SU-DHL-6 (cell line): ENCODE results near the gene MYOF.

Experiments used
- H2AFZ ChIP-seq: fragments of 200-600 bp; sonication (generic); 2 replicates; pipeline ENCODE4 v1.6.1; 2014; ENCODE audit warnings: low read depth, mild to moderate bottlenecking, moderate library complexity, mixed read lengths, antibody characterized with exemption, low read length; ENCODE audit not compliant: severe bottlenecking
- H3F3A ChIP-seq: fragments of 200-600 bp; shearing (Covaris generic); 2 replicates; pipeline ENCODE4 v1.6.0; 2016; ENCODE audit warnings: antibody characterized with exemption, mild to moderate bottlenecking; ENCODE audit not compliant: insufficient read depth
- H3K27ac ChIP-seq: fragments of 200-600 bp; sonication (generic); 2 replicates; pipeline ENCODE4 v1.5.1; 2016; ENCODE audit warnings: low read depth, mild to moderate bottlenecking, low read length, moderate library complexity, mixed read lengths
- H3K27me3 ChIP-seq: fragments of 200-600 bp; sonication (generic), shearing (Covaris generic); 2 replicates; pipeline ENCODE4 v1.6.0; 2014; ENCODE audit warnings: mild to moderate bottlenecking, low read length
- H3K36me3 ChIP-seq: fragments of 200-600 bp; sonication (generic); 2 replicates; pipeline ENCODE4 v1.6.1; 2014; ENCODE audit warnings: mild to moderate bottlenecking, low read length, mixed read lengths
- H3K4me2 ChIP-seq: fragments of 300-600, 200-600 bp; shearing (Covaris generic), sonication (generic); 2 replicates; pipeline ENCODE4 v1.6.0; 2014; ENCODE audit warnings: low read length, low read depth, mild to moderate bottlenecking; ENCODE audit not compliant: poor library complexity, severe bottlenecking
- H3K4me3 ChIP-seq: fragments of 200-600 bp; sonication (generic); 2 replicates; pipeline ENCODE4 v1.5.1; 2014; ENCODE audit warnings: antibody characterized with exemption, low read length, mild to moderate bottlenecking, mixed read lengths; ENCODE audit not compliant: insufficient read depth, poor library complexity, severe bottlenecking
- H3K79me2 ChIP-seq: fragments of 200-600 bp; sonication (generic); 2 replicates; pipeline ENCODE4 v1.6.1; 2014; ENCODE audit warnings: mild to moderate bottlenecking, low read length, moderate library complexity; ENCODE audit not compliant: insufficient read depth
- H3K9ac ChIP-seq: fragments of 200-600 bp; sonication (generic); 2 replicates; pipeline ENCODE4 v1.7.0; 2014; ENCODE audit warnings: mild to moderate bottlenecking, low read length
- H3K9me2 ChIP-seq: fragments of 200-600 bp; sonication (generic); replicated peaks from 2 replicates; pipeline ENCODE4 v1.6.1; 2014; ENCODE audit warnings: low read length; ENCODE audit not compliant: insufficient read depth
- H3K9me3 ChIP-seq: fragments of 200-600 bp; sonication (generic); 2 replicates; pipeline ENCODE4 v1.6.1; 2014; ENCODE audit warnings: low read length, mixed read lengths; ENCODE audit not compliant: insufficient read depth
- H4K20me1 ChIP-seq: fragments of 200-600 bp; sonication (generic); 2 replicates; pipeline ENCODE4 v1.6.1; 2014; ENCODE audit warnings: low read depth, mild to moderate bottlenecking, antibody characterized with exemption, low read length, moderate library complexity, mixed read lengths
- CTCF ChIP-seq: fragments of 200-600 bp; sonication (generic); IDR thresholded peaks from one replicate; pipeline ENCODE4 v1.5.1; 2017; ENCODE audit warnings: antibody characterized with exemption, mild to moderate bottlenecking, low read length, moderate library complexity; ENCODE audit not compliant: insufficient read depth, poor library complexity, severe bottlenecking
- EZH2phosphoT487 ChIP-seq: fragments of 200-600 bp; sonication (generic), shearing (Covaris generic); conservative IDR thresholded peaks from 2 replicates; pipeline ENCODE4 v1.6.1; 2018; ENCODE audit warnings: mild to moderate bottlenecking, antibody characterized with exemption, low read length, moderate library complexity, mixed read lengths

The MYOF gene

GRCh38 chr10:93431361-93431760 lies 50.8 kb downstream of the MYOF start:
- Histone ChIP-seq H3K9me2 (no peaks in the 10 kb centered on the region), H3K4me3 (no peak overlapping the region), H3K27ac (no peak overlapping the region), H3K4me2 (no peak overlapping the region), H3K27me3 (no peaks in the 10 kb centered on the region), H3F3A (no peaks in the 10 kb centered on the region), H3K9me3 (no peaks in the 10 kb centered on the region), H3K79me2 (no peaks in the 10 kb centered on the region), H4K20me1 (no peaks in the 10 kb centered on the region), H3K9ac (no peak overlapping the region), H2AFZ (no peak overlapping the region), H3K36me3 (no peaks in the 10 kb centered on the region)
- TF ChIP-seq EZH2phosphoT487 (no peak), CTCF (no peak)

GRCh38 chr10:93425861-93426260 lies 56.3 kb downstream of the MYOF start:
- TF ChIP-seq CTCF = no peak
- TF ChIP-seq EZH2phosphoT487 = no peak
- H3K36me3 ChIP-seq = no peaks in the 10 kb centered on the region
- H3F3A ChIP-seq = no peaks in the 10 kb centered on the region
- no peaks in the 10 kb centered on the region for H4K20me1 ChIP-seq
- H2AFZ ChIP-seq = no peak overlapping the region
- no peaks in the 10 kb centered on the region for H3K79me2 ChIP-seq
- H3K27ac ChIP-seq = no peak overlapping the region
- H3K9me2 ChIP-seq = no peaks in the 10 kb centered on the region
- no peak overlapping the region for H3K4me3 ChIP-seq
- H3K4me2 ChIP-seq = no peak overlapping the region
- no peaks in the 10 kb centered on the region for H3K9me3 ChIP-seq
- no peak overlapping the region for H3K9ac ChIP-seq
- no peaks in the 10 kb centered on the region for H3K27me3 ChIP-seq

GRCh38 chr10:93422118-93422517 lies 60.0 kb downstream of the MYOF start:
- no peak overlapping the region for H2AFZ ChIP-seq
- no peak overlapping the region for H3K4me3 ChIP-seq
- no peaks in the 10 kb centered on the region for H4K20me1 ChIP-seq
- H3K4me2 ChIP-seq = no peak overlapping the region
- no peaks in the 10 kb centered on the region for H3K9me3 ChIP-seq
- no peaks in the 10 kb centered on the region for H3K79me2 ChIP-seq
- no peaks in the 10 kb centered on the region for H3F3A ChIP-seq
- no peaks in the 10 kb centered on the region for H3K9me2 ChIP-seq
- H3K27ac ChIP-seq = no peak overlapping the region
- no peak for TF ChIP-seq EZH2phosphoT487
- no peak for TF ChIP-seq CTCF
- H3K36me3 ChIP-seq = no peaks in the 10 kb centered on the region
- no peaks in the 10 kb centered on the region for H3K27me3 ChIP-seq
- no peak overlapping the region for H3K9ac ChIP-seq
